Measurements from ENCODE around the gene EML6.
"Not testable (repeated sequence)": the region's sequence is repeated elsewhere in the genome, so short reads cannot be mapped to it uniquely, and the experiment has no call there.

EML6 gene

DNA sequence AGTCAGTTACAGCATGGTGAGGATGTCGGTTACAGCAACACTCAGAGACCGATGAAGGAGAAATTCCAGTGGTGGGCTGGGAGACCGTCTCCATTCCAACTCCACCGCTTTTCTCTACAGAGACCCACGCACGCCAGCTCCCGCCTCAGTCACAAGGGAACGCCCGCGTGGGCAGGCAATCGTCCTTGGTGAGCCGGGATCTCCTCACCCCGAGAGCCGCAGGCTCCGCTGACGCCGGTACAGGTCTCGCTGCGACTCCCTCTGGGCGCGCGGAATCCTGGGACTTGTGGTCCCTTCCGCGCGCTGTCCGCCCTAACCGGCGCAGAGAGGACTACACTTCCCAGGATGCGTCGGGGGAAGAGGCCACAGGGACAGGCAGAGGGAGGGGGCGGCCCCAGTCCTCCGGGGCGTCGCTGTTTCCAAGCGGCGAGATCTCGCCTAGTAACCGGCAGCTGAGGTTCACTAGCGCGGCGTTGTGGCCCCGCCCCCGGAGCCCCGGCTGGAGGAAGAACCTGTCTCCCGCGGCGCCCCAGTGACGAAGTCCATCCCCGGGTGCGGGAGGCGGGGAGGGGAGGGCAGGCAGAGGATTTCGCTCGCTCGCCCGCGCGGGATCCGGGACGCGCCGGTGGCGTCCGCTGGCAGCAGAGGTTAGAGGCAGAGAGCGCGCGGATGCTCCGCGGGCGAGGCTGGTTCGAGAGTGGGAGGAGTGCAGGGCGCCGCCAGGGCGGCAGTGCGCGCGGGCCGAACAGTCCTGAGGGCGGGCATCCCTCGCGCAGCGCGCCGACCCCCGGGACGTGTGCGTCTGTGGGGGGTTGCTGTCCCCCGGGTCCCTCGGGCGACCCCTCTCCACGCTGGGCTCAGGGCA, at the start of gene EML6:
Gene EML6 (plus strand): TSS at position 532 of the 865 bp plus-strand sequence. CDS start 1,400 bp downstream, outside the sequence.
- DNase-seq (ENCODE audit: low read depth): peak; percentile 95

DNA sequence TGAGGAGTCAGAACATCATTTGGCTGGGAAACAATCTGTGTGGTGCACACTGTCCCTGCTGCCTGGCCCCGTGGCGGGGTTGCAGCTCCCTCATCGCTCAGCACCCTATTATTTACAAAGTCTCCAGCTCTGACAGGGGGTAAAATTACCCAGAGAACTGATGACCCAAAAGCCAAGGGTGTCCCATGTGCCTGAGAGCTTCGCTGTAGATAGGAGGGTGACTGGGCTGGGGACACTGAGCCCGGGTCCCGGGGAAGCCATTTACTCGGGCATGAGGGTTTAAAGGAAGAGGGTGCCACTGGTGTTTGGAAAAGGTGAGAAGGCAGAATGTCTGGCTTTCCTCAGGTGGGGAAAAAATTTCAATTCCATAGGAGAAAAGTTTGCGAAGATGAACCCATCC, 48.2 kb upstream of the EML6 start:
- DNase-seq (ENCODE audit: low read depth): no peak

DNA sequence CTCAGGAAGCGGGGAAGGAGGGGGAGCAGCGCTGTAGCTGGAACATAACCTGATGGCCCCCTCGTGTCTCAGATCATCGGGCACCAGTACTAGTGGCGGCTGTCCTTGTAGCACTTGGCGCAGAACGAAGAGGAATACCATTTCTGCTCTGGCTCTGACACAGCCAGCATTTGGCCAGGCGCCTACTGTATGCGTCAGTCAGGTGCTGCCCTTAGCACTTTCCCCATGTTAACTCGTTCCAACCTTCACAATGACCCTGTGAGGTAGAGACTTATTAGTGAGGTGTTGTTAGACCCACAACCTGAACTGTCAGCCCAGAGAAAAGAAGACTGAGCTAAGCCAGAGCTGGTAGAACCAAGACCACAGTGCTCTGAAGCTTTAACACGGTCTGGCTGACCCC, 47.7 kb upstream of the EML6 start:
- no peak for DNase-seq (ENCODE audit: low read depth)

DNA sequence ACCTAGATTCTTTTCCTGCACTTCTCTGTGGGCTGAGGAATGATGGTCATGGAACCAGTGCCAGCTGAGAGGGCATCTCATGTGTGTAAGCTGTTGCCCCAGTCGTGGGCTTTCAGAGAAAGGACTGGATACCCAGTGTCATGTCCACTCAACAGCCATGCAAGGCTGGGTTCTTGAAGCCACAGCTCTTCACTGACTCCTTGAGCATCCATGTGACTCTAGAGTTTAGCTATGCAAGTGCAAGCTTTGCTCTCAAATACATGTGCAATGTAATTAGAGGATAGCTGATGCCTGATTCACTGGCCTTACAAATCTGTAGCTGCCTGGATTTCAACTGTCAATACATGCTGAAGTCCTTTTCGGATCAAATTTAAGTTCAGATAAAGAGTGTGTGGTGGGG, 46.8 kb upstream of the EML6 start:
- DNase-seq (ENCODE audit: low read depth): no peak

DNA sequence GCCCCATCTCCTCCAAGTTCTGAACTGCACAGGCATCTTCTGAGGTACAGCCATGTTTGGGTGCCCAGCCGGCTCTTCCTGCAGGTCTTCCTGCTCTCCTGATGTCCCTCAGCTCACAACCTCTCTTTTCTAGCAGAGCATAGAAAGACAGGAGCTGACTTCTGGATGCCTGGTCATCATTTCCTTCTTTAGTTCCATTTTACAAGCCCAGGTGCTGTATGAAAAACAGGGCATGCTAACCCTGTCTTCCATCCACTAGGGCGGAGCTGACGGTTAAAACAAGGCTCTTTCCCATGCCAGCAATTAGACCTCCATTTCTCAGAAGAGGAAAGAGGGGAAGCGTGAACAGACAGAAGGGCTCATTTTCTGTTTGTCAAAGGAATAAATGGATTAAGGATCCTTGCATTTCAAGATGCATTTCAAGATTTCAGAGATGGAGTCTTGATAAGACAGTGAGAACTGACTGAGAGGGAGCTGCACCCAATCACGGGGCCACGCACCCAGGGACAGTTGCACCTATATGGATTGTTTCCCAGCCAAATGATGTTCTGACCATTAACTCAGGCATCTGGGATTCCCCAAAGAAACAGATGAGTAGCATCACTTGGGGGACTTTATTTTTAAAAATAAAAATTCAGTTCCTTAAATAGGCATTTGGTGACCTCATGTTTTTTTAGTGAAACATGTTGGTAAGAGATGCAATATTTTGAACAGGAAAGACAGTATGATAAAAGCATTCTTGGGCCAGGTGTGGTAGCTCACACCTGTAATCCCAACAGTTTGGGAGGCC, 45.8 kb upstream of the EML6 start:
- no peak for DNase-seq (ENCODE audit: low read depth)

DNA sequence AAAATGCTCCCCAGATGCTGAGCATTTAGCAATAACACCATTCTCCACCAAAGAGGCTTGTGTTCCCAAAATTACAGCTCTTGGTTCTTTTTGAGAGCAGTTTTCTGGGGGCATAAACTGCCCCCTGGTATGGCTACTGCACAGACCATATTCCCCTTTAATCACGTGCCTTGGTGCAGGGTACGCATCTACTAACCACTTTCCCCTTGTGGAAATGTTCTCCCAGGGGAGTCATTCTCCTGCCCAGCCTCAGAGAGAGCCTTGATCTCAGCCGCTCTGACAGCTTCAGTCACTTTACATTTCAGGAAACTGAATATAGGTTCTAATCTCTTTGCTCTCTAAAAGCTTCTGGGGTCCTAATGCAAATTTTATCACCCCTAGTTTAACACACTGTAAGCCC, 44.7 kb upstream of the EML6 start:
- no peak for DNase-seq (ENCODE audit: low read depth)

DNA sequence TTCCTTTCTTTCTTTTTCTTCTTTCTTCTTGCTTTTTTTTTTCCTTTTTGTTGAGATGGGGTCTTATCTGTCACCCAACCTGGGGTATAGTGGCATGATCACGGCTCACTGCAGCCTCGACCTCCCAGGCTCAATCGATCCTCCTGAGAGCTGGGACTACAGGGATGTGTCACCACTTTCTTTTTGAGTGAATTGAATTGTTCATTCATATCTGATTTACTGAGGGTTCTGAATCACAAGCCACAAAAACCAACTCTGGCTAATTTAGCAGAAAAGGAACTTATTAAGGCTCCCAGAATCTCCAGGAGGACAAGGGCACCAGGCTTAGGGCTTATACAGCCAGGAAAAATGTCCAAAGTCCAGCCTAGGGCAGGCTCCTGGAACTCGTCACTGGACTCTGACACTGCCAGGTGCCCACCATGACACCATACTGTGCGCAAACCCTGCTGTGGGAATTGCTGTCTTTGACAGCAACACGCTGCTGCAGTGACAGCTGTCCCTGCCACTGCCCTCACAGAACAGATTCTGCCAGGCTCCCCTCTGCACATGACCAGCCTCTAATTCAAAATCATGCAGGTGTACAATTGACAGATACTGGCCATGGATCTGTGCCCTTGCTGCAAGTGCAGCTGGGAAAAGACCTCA, 42.9 kb upstream of the EML6 start:
- DNase-seq (ENCODE audit: low read depth): no peak

DNA sequence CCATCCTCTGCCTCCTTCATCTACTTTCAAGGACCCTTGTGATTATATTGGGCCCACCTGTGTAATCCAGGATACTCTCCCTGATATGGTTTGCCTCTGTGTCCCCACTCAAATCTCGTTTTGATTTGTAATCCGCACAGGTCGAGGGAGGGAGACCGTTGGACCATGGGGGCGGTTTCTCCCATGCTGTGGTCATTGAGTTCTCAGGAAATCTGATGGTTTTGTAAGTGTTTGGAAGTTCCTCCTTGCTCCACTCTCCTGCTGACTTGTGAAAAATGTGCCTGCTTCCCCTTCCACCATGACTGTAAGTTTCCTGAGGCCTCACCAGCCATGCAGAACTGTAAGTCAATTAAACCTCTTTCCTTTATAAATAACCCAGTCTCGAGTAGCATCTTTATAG, 42.0 kb upstream of the EML6 start:
- DNase-seq (ENCODE audit: low read depth): no peak

DNA sequence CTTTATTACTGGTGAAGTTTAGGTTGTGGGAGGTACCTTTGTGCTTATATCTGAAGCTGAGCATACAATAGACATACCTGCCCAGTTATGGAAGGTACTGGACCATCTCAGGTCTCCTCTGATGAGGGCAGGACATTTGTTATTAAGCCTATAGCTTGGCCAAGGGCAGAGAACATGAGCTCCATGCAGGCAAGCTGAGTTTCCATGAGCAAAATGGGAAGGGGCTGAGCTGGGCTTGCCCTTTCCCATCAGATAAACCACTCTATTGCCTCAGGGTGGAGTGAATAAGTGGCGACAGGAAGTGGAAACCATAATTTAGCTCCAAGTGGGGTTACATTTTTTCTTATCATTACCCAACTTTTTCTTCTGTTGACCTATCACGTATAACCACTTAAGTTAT, 39.9 kb upstream of the EML6 start:
- no peak for DNase-seq (ENCODE audit: low read depth)

DNA sequence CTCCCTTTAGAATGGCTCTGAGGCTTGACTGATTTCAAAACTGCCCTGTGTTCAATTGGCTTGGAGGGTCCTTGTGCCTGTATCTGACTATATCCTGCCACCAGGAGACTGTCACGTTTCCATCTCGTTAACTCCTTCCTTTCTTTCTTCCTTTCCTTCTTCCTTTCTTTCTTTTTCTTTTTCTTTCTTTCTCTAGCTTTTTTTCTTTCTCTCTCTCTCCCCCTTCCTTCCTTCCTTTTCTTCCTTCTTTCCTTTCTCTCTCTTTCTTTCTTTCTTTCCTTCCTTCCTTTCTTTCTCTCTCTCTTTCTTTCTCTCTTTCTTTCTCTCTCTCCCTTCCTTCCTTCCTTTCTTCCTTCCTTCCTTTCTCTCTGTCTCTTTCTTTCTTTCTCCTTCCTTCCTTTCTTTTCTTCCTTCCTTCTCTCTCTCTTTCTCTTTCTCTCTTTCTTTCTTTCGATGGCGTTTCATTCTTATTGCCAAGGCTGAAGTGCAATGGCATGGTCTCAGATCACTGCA, 38.1 kb upstream of the EML6 start:
- no peak for DNase-seq (ENCODE audit: low read depth)

DNA sequence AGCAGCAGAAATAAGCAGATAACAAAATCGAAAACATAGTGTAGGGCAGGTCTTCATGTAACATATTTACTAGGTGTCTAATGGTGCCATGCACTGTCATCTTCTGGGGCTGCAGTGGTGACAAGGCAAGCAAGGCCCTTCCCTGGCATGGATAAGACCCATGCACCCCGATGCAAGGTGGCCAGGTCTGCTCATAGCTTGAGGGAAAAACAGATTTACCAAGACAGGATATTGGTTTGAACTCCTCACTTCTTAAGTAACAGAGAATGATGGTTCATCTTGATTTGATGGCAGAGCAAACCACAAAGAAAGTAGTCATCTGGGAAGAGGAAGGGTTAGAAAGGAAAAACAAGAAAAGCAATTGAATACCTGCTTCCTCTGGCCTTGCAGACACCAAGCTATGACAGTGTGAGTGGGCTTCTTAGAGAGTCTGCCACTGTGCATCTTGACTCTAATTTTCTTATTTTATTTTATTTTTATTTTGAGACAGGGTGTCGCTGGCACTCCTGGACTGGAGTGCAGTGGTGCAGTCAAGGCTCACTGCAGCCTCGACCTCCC, 35.8 kb upstream of the EML6 start:
- DNase-seq (ENCODE audit: low read depth): no peak

DNA sequence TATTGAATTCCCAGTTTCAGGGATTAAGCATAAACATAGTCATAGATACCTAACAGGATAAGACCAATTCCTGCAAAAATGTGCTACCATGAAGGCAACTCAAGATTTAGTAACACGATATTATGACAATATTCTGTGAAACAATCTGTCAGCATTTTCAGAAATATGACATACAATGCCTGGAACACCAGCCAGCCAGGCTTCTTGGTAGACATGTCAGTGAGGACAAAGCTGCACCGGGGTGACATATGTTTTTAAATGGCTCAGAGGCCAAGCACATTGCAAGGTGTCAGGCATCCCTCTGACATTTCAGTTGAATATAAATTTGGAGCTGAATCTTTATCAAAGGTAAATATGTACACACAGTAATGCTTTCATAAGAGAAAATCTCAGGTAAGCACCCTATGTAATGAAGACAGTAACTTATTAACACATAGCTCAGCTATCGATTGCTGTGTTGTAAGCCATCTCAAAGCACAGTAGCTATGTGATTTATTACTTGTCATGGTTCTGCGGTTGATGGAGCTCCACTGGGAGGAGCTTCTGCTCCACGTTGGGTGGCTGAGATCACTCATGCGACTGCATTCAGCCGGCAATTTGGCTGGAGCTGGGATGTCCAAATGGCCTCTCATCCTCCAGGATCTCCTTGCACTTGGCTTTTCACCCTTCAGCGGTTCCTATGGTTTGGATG, 31.9 kb upstream of the EML6 start:
- DNase-seq (ENCODE audit: low read depth): no peak

DNA sequence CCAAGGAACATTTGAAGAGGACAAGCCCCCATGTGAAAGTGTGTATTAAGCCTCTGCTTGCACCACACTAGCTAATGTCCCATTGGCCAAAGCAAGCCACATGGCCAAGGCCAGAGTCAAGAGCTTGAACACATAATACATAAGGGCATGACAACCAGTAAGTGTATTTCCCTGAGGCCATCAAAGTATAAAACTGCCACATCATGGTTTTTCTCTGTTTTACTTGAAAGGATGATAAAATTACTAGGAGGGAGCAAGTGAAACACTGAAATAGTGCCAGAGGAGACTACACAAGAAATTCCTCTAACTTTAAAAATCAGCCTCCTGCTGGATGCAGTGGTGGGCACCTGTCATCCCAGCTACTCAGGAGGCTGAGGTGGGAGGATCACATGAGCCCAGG, 30.9 kb upstream of the EML6 start:
- no peak for DNase-seq (ENCODE audit: low read depth)

DNA sequence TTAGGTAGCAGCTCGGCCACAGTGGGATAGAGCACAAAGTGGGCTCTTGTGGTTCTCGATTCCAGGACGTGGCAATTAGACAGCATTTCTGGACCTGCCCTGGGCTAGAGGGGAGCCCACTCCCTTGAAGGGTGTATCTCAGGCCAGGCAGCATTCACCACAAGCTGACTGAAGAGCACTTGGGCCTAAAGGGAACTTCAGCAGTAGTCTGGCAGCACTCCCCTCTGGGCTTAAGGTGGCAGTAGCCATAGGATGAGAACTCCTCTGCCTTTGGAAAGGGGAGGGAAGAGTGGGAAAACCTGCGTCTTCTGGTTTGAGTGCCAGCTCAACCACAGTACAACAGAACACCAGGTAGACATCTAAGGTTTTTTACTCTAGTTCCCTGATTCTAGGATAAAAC, 28.1 kb upstream of the EML6 start:
- no peak for DNase-seq (ENCODE audit: low read depth)

DNA sequence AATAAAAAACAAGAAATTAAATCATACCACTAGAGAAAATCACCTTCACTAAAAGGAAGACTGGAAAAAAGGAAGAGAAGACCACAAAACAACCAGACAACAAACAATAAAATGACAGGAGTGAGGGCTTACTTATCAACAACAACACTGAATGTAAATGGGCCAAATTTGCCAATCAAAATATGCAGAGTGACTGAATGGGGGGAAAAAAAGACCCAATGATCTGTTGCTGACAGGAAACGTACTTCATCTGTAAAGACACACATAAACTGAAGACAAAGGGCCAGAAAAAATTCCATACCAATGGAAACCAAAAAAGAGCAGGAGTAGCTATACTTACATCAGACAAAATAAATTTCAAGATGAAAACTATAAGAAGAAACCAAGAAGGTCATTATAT, 25.5 kb upstream of the EML6 start:
- no peak for DNase-seq (ENCODE audit: low read depth)

DNA sequence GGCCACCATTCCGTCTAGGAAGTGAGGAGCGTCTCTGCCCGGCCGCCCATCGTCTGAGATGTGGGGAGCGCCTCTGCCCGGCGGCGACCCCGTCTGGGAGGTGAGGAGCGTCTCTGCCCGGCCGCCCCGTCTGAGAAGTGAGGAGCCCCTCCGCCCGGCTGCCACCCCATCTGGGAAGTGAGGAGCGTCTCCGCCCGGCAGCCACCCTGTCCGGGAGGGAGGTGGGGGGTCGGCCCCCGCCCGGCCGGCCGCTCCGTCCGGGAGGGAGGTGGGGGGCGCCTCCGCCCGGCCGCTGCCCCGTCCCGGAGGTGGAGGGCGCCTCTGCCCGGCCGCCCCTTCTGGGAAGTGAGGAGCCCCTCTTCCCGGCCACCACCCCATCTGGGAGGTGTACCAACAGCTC, 24.5 kb upstream of the EML6 start:
- DNase-seq (ENCODE audit: low read depth): not testable (repeated sequence)

DNA sequence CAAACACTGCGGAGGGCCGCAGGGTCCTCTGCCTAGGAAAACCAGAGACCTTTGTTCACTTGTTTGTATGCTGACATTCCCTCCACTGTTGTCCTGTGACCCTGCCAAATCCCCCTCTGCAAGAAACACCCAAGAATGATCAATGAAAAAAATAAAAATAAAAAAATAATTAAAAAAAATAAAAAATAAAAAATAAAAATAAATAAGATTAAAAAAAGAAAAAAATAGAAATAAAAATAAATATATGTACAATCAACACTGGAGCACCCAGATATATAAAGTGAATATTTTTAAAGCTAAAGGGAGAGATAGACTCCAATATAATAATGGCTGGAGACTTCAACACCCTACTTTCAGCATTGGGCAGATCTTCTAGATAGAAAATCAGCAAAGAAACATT, 23.8 kb upstream of the EML6 start:
- DNase-seq (ENCODE audit: low read depth): no peak

DNA sequence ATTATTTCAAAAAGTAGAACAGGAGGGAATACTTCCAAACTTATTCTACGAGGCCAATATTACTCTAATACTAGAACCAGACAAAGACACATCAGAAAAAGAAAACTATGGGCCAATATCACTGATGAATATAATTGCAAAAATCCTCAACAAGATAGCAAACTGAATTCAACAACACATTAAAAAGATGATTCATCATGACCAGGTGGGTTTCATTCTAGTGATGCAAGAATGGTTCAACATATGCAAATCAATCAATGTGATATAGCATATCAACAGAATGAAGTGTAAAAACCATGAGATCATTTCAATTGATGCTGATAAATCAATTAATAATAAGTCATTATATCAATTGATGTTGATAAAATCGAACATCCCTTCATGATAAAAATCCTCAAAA, 22.4 kb upstream of the EML6 start:
- DNase-seq (ENCODE audit: low read depth): no peak

DNA sequence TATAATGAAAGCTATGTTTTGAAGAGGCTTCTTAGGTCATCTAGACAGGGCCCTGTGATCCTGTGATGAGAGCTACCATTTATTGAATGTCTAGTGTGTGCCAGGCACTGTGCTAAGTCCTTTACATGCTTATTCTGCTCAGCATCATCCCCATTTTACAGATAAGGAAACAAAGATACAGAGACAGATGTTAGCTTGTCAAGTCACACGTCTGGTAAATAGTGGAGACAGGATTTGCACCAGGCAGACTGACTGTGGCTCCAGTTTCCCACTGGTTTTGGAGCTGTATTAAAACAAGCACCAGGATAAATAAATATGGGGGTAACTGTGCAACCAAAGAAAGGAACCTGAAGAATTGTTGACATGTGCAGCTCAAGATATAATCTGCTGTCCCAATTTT, 19.2 kb upstream of the EML6 start:
- DNase-seq (ENCODE audit: low read depth): no peak

DNA sequence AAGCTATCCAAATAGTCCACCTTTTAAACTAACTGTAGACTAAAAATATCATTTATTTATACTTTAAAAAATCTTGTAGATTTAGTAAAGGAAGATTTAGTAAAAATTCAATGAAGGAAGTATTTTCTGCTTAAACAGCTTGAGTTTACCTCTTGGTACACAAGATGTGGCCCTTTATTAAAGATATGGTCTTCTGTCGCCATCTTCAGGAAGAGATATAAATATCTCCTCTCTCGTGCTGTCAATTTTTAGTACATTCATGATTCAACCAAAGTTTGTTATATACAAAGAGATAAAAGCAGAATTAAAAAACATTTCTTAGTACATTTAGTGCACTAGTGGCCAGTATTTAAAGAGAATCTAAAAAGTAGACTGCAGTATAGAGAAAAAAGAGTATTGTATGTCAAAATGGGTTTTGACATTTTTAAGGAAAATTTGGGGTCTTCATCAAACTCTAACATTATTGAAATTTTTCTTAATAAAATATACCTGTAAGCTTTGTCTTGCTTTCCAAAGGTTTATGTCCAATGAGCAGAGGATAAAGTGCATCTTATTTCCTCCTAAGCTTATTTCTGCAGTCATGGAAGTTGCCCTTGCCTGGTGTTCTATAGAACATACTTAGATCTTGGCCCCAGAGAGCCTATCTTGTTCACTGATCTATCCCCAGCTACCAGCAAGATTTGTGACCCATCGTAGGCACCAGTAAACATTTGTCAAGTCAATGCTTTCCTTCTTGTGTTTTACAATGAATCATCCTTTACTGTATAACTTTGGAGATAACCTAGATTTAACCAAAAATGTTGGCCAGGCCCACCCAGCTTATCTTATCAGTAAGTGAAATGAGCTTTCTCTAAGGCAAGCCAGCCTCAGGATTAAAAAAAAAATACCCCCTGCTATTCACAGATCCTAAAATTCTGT, 18.5 kb upstream of the EML6 start:
- no peak for DNase-seq (ENCODE audit: low read depth)

DNA sequence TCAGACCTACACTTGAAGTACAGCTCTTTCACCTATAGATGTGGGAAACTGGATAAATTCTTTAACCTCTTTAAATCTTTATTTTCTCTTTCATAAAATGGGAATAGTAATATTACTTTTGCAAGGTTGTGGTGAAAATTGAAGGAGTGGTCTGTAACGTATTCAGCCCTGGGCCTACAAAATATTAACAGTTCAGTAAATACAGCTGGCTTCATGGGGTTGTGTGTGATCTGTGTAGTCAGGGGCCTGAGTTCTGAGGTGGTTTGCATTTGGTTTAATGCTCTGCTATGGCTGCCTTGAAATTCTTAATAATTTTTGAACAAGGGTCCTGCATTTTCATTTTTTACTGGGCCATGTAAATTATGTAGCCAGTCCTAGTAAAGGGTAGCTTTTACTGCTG, 16.8 kb upstream of the EML6 start:
- DNase-seq (ENCODE audit: low read depth): no peak

Measured in activated T-cell treated with anti-CD3 and anti-CD28 coated beads for 1 hour (primary cell).